Lower leg skin (tissue), 4 donors: ENCODE measurements around the gene KIAA2012. TPM values are rescaled to one million over a fixed set of nuclear protein-coding genes. Genes with fewer than 3 reads are reported as not detected.

Source experiments
- DNase-seq, 2 donors: peaks; one replicate each; pipeline ENCODE4 v3.0.0-alpha.2; 2019; ENCODE audit warnings: low spot score in 2 of 2
- H3K4me3 ChIP-seq: fragments of 200-600 bp; sonication (generic); 2 replicates; pipeline ENCODE4 v1.5.1; 2017; ENCODE audit warnings: mild to moderate bottlenecking, low read depth; ENCODE audit not compliant: poor library complexity, severe bottlenecking
- POLR2A ChIP-seq, 2 donors: fragments of 450-650 bp; IDR thresholded peaks; one replicate each; pipeline ENCODE4 v1.6.1; 2016 to 2017; ENCODE audit warnings: antibody characterized with exemption in 2 of 2, mild to moderate bottlenecking in 1 of 2, moderate library complexity in 1 of 2
- WGBS, 2 donors: methylation state at CpG; one replicate each; pipeline ENCODE4 v1.1.5; 2018; 5-methylcytosine and 5-hydroxymethylcytosine counted together
- intact Hi-C: fragments of 100-400 bp; cut with DNase I; formaldehyde crosslinking; loops from one replicate; pipeline ENCODE4 v1.15.0; 2023; ENCODE audit warnings: low total_unique reads
- total RNA-seq, 4 donors: library from RNA; depleted of rRNA; stranded (reverse); fragments of >200 nt; gene quantifications; one replicate each; pipeline ENCODE4 v1.1.0, GENCODE V29; 2016
- TF ChIP-seq, protein P1 (sequence below), 3 donors: fragments of 450-650 bp; IDR thresholded peaks; one replicate each; pipeline ENCODE4 v1.5.1; 2016; ENCODE audit warnings: antibody characterized with exemption in 3 of 3, mild to moderate bottlenecking in 3 of 3, moderate library complexity in 2 of 3

The KIAA2012 gene
- total RNA-seq, 4 donors from 2014 or later: not detected

- intact Hi-C loops: loop anchor here (5.0 kb wide), 1 partner anchor 183 kb away; the partner anchor contains the start of gene NOP58
- H3K4me3 ChIP-seq: no peak overlapping the region
- 52 to 59% methylated on average over 6 of the region's 6 CpGs for WGBS, 2 donors
- TF ChIP-seq POLR2A (IDR thresholded peaks at IDR 0.05): no peak
- TF ChIP-seq, protein P1, sequence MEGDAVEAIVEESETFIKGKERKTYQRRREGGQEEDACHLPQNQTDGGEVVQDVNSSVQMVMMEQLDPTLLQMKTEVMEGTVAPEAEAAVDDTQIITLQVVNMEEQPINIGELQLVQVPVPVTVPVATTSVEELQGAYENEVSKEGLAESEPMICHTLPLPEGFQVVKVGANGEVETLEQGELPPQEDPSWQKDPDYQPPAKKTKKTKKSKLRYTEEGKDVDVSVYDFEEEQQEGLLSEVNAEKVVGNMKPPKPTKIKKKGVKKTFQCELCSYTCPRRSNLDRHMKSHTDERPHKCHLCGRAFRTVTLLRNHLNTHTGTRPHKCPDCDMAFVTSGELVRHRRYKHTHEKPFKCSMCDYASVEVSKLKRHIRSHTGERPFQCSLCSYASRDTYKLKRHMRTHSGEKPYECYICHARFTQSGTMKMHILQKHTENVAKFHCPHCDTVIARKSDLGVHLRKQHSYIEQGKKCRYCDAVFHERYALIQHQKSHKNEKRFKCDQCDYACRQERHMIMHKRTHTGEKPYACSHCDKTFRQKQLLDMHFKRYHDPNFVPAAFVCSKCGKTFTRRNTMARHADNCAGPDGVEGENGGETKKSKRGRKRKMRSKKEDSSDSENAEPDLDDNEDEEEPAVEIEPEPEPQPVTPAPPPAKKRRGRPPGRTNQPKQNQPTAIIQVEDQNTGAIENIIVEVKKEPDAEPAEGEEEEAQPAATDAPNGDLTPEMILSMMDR (IDR thresholded peaks at IDR 0.05): no peak
- no peak for DNase-seq
Observed at GRCh38 chr2:202084265-202084664, 11.2 kb downstream of the KIAA2012 start.

GRCh38 chr2:202088777-202089176, 15.7 kb downstream of the KIAA2012 start:
- WGBS, 2 donors: 81 to 82% methylated on average over 3 of the region's 3 CpGs
- intact Hi-C loops: no loop called here
- TF ChIP-seq, protein P1 (IDR thresholded peaks at IDR 0.05): no peak
- no peak overlapping the region for H3K4me3 ChIP-seq
- no peak for DNase-seq

DNA sequence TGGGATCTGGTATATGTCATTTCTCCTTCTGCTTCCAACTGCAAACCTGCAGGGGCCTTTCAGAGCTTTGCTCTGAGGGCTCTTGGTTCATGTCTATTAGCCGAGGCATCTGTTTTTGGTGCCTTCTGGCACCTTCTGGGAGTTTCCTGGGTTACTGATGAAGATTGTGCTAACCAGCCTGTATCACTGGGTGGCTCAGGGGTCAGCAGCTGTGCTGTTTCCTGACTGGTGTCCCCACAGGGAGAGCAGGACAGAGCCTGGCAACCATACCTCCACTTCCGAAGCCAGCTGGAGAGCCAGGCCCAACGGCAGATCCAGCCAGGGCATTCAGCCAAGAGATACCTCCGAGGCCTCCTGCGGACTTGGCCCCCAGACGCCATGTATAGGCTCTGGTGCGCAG, 17.5 kb downstream of the KIAA2012 start:
- H3K4me3 ChIP-seq: no peak overlapping the region
- no peak for DNase-seq
- intact Hi-C loops: no loop called here
- TF ChIP-seq POLR2A (IDR thresholded peaks at IDR 0.05): no peak
- TF ChIP-seq, protein P1 (IDR thresholded peaks at IDR 0.05): no peak
- 57 to 79% methylated on average over 7 of the region's 7 CpGs for WGBS, 2 donors

DNA sequence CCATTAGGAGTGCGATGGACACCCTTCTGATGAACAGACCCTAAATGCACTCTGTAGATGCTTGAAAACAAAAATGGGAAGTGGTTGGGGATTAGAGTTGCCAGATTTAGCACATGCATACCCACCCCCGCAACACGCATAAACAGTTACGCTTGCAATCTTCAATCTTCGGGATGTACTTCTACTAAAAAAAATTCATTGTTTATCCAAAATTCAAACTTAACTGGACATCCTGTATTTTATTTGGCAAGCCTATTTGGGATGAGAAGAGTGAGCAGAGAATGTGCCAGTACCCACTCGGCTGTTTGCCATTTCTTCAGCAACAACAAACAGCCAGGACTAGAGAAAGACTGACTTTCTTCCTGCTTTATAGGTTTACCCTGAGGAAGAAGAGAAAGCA, 18.4 kb downstream of the KIAA2012 start:
- TF ChIP-seq, protein P1 (IDR thresholded peaks at IDR 0.05): no peak
- TF ChIP-seq POLR2A (IDR thresholded peaks at IDR 0.05): no peak
- intact Hi-C loops: no loop called here
- H3K4me3 ChIP-seq: no peak overlapping the region
- no peak for DNase-seq
- WGBS, 2 donors: 69 to 77% methylated on average over 6 of the region's 6 CpGs

DNA sequence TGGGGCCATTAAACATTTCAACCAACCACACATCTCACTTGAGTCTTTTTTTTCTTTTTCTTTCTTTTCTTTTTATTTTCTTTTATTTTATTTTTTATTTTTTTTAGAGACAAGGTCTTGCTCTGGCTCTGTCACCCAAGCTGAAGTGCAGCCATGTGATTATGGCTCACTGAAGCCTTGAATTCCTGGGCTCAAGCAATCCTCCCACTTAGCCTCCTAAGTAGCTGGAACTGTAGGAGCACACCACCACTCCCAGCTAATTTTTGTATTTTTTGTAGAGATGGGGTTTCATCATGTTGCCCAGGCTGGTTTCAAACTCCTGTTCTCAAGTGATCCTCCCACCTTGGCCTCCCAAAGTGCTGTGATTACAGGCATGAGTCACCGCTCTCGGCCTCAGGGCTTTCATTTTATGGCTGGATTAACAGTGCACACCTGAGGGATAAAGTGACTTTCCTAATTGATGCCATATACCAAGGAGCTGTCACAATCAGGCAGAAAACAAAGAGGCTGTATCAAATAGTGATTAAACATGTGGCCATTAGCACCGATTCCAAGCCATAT, 21.5 kb downstream of the KIAA2012 start:
- no peak for DNase-seq
- no peak for TF ChIP-seq POLR2A (IDR thresholded peaks at IDR 0.05)
- TF ChIP-seq, protein P1 (IDR thresholded peaks at IDR 0.05): no peak
- H3K4me3 ChIP-seq: no peak overlapping the region
- 82 to 90% methylated on average over 3 of the region's 3 CpGs for WGBS, 2 donors
- intact Hi-C loops: no loop called here

- DNase-seq: no peak
- intact Hi-C loops: no loop called here
- TF ChIP-seq, protein P1 (IDR thresholded peaks at IDR 0.05): no peak
- no peak for TF ChIP-seq POLR2A (IDR thresholded peaks at IDR 0.05)
Observed at GRCh38 chr2:202095235-202095634, 22.2 kb downstream of the KIAA2012 start.

More at GRCh38 chr2:202095235-202095634, 22.2 kb downstream of the KIAA2012 start:
- no peak overlapping the region for H3K4me3 ChIP-seq
